ENCODE measurements around the gene TRAK1. TPM values are rescaled to one million over a fixed set of nuclear protein-coding genes. Genes with fewer than 3 reads are reported as not detected.

TRAK1 gene
- total RNA-seq, 2 experiments from 2014 or later = 23.7 to 25.9 TPM

- Mint-ChIP-seq H3K36me3 (ENCODE audit: low read depth) (no peaks in the 10 kb centered on the region), H3K9me3 (no peaks in the 10 kb centered on the region), H3K4me1 (peaks cover 16% of the 10 kb centered on the region), H3K27me3 (no peaks in the 10 kb centered on the region), H3K27ac (no peak overlapping the region), H3K4me3 (no peak overlapping the region)
- ChIA-PET POLR2A (interaction anchor here (1.4 kb wide), 1 partner anchor 13 kb away, joined by 3 read pairs; no protein-coding TSS in a partner anchor), CTCF (interaction anchor here (2.3 to 4.3 kb wide), 2 partner anchors 13 kb away, joined by 10 to 30 read pairs; no protein-coding TSS in a partner anchor)
- DNase-seq = no peak
Measured at GRCh38 chr3:42177801-42178150, 86.6 kb downstream of the TRAK1 start.

- Mint-ChIP-seq H3K27ac (no peak overlapping the region), H3K36me3 (ENCODE audit: low read depth) (no peaks in the 10 kb centered on the region), H3K4me3 (no peak overlapping the region), H3K9me3 (no peaks in the 10 kb centered on the region), H3K27me3 (no peaks in the 10 kb centered on the region), H3K4me1 (peaks cover 4% of the 10 kb centered on the region)
- no peak for DNase-seq
- POLR2A ChIA-PET = no interaction called here
- CTCF ChIA-PET = interaction anchor here (2.3 kb wide), 1 partner anchor 12 kb away, joined by 10 read pairs; no protein-coding TSS in a partner anchor
Measured at GRCh38 chr3:42179110-42179725, 88.1 kb downstream of the TRAK1 start.

DNA sequence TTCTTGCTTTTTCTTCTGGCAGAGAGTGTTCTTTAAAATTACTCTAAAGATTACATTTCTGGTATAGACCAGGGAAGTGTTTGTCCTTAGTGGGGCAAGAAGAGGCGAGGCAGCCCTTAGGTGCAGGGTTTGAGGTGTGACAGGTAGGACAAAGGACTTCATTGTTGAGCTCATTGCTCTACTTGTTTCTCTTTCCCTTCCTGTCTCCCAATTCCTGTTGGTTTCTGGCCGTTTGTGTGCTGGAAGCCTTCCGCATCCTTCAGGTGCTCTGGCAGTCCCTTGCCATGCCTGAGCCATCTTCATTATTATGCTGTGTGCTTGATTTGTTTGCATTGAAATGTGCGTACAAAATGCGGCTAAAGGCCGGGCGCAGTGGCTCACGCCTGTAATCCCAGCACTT is 89.7 kb downstream of the TRAK1 start:
- H3K4me1 Mint-ChIP-seq = peaks cover 4% of the 10 kb centered on the region
- POLR2A ChIA-PET = no interaction called here
- no peaks in the 10 kb centered on the region for H3K27me3 Mint-ChIP-seq
- H3K27ac Mint-ChIP-seq = no peak overlapping the region
- peaks cover 2% of the 10 kb centered on the region for H3K36me3 Mint-ChIP-seq (ENCODE audit: low read depth)
- CTCF ChIA-PET = interaction anchor here (1.5 kb wide), 1 partner anchor 10 kb away, joined by 7 read pairs; no protein-coding TSS in a partner anchor
- no peak overlapping the region for H3K4me3 Mint-ChIP-seq
- DNase-seq = no peak
- H3K9me3 Mint-ChIP-seq = no peaks in the 10 kb centered on the region

DNA sequence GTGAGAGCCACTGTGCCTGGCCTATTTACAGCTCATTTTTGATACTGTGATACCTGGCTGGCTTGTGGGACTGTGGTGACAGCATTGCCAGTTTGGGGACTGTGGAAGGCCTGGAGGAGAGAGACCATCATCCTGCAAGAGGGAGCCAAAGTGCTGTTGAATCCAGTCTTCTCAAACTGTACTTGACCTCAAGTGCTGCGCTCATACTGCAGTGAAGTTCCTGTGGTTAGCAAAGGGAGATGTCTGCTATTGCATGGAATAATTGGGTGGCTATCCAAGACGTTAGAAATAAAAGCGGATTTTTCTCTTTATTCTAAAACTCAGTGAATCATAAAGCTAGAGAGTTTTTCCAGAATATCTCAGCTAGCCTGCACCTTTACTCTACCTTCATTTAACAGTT is 91.4 kb downstream of the TRAK1 start:
- no peak overlapping the region for H3K27ac Mint-ChIP-seq
- peaks cover 2% of the 10 kb centered on the region for H3K36me3 Mint-ChIP-seq (ENCODE audit: low read depth)
- H3K9me3 Mint-ChIP-seq = no peaks in the 10 kb centered on the region
- H3K27me3 Mint-ChIP-seq = no peaks in the 10 kb centered on the region
- no peak for DNase-seq
- POLR2A ChIA-PET = no interaction called here
- peaks cover 4% of the 10 kb centered on the region for H3K4me1 Mint-ChIP-seq
- H3K4me3 Mint-ChIP-seq = no peak overlapping the region
- CTCF ChIA-PET = interaction anchor here (1.3 to 1.5 kb wide), 2 partner anchors 9 to 23 kb away, joined by 3 to 12 read pairs; no protein-coding TSS in a partner anchor

- no peaks in the 10 kb centered on the region for H3K9me3 Mint-ChIP-seq
- POLR2A ChIA-PET = no interaction called here
- H3K27me3 Mint-ChIP-seq = no peaks in the 10 kb centered on the region
- DNase-seq = no peak
- H3K4me3 Mint-ChIP-seq = no peak overlapping the region
- H3K36me3 Mint-ChIP-seq (ENCODE audit: low read depth) = peaks cover 2% of the 10 kb centered on the region
- H3K27ac Mint-ChIP-seq = no peak overlapping the region
- peaks cover 4% of the 10 kb centered on the region for H3K4me1 Mint-ChIP-seq
- CTCF ChIA-PET = no interaction called here
Measured at GRCh38 chr3:42183991-42184632, 93.0 kb downstream of the TRAK1 start.

DNA sequence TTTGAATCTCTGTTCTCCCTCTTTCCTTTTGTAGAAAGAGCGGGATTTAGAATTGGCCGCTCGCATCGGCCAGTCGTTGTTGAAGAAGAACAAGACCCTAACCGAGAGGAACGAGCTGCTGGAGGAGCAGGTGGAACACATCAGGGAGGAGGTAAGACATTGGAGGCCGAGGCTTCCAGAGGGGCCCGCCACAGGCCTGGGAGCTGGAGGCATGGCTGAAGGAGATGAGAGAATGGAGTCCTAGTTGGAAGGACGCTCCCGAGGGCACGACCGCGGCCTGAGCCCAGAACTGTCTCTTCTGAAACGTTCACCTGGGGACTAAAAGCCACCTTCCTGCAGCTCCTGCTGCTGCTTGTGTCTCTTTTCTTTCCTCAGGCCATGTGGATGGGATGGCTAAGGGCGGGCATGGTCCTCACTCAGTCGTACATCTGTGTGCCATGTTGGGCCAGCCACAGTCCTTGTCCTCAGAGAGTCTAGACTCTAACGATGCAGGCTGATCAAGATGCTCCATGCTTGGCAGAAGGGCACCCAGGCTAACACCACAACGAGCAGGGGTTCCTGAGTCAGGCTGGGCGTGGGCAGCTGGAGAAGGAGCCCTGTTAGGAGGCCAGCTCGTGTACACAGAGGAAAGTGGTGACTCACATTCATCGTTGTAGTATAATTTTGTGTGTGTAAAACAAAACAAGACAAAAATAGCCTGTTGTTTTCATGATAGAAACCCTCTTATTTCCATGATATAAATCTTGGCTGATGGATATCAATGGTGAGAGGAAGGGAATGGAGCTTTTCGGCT is 93.7 kb downstream of the TRAK1 start:
- DNase-seq = no peak
- Mint-ChIP-seq H3K27ac (no peak overlapping the region), H3K4me3 (no peak overlapping the region), H3K27me3 (no peaks in the 10 kb centered on the region), H3K9me3 (no peaks in the 10 kb centered on the region), H3K4me1 (no peaks in the 10 kb centered on the region), H3K36me3 (ENCODE audit: low read depth) (peaks cover 2% of the 10 kb centered on the region)
- POLR2A ChIA-PET = no interaction called here
- CTCF ChIA-PET = interaction anchor here (0.6 kb wide), 1 partner anchor 1661 kb away, joined by 4 read pairs; no protein-coding TSS in a partner anchor

DNA sequence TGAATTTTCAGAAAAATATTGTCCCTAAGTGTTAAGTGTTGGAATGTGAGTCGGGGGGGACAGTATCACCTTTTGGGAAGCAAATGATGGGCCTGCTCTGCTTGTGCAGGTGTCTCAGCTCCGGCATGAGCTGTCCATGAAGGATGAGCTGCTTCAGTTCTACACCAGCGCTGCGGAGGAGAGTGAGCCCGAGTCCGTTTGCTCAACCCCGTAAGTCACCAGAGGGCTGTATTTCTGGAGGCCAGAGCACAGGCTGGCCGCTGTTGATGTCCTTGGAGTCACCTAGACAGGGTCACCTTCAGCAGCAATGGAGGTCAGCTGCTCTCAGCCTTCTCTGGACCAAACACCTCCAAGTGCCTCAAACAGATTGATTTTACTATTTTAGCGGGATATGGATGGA is 96.8 kb downstream of the TRAK1 start:
- Mint-ChIP-seq H3K9me3 (no peaks in the 10 kb centered on the region), H3K27me3 (no peaks in the 10 kb centered on the region), H3K4me1 (peaks cover 19% of the 10 kb centered on the region), H3K36me3 (ENCODE audit: low read depth) (peaks cover 9% of the 10 kb centered on the region), H3K27ac (no peak overlapping the region), H3K4me3 (no peak overlapping the region)
- ChIA-PET CTCF (interaction anchor here (0.8 to 1.1 kb wide), 2 partner anchors 27 to 70 kb away, joined by 3 read pairs; no protein-coding TSS in a partner anchor), POLR2A (no interaction called here)
- no peak for DNase-seq

DNA sequence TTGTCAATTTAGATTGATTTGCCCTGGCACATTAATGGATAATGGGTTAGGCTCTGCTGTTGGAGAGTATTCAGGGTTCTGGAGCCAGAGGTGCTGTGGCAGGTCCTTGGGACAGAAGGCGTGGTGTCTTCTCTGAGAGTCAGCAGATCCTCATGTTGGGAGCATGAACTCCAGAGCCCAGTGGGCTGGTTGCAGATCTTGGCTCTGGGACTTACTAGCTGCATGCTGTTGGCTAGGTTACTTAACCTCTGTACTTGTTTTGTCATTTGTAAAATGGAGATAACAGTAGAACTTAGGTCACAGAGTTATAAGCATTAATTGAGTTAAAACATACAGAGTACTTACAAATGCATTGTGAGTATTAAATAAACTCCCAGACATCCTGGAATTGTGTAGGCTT is 97.2 kb downstream of the TRAK1 start:
- ChIA-PET POLR2A (no interaction called here), CTCF (interaction anchor here (3.8 kb wide), 1 partner anchor 69 kb away, joined by 43 read pairs; no protein-coding TSS in a partner anchor)
- Mint-ChIP-seq H3K4me3 (no peak overlapping the region), H3K27ac (no peak overlapping the region), H3K27me3 (no peaks in the 10 kb centered on the region), H3K9me3 (no peaks in the 10 kb centered on the region), H3K36me3 (ENCODE audit: low read depth) (peaks cover 9% of the 10 kb centered on the region), H3K4me1 (peaks cover 22% of the 10 kb centered on the region)
- DNase-seq = no peak

DNA sequence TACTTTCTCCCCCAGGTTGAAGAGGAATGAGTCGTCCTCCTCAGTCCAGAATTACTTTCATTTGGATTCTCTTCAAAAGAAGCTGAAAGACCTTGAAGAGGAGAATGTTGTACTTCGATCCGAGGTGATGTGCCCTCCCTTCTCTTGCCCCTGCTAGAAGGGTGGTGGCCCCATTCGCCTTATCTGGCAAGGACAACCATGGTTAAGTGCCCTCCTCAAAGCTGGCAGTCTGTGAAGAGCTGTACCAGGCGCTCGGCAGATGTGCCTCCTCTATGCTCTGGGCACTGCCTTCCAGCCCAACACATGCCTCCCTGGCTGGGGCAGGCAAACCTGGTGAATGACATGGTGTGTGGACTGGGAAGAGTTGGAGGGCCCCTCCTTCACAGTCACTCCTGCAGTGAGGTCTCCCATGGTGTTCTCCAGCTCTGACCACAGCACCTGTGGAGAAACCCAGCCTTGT is 97.9 kb downstream of the TRAK1 start:
- Mint-ChIP-seq H3K27me3 (no peaks in the 10 kb centered on the region), H3K4me1 (peaks cover 28% of the 10 kb centered on the region), H3K4me3 (no peak overlapping the region), H3K27ac (no peak overlapping the region), H3K9me3 (no peaks in the 10 kb centered on the region), H3K36me3 (ENCODE audit: low read depth) (peaks cover 12% of the 10 kb centered on the region)
- ChIA-PET POLR2A (interaction anchor here (0.6 kb wide), 1 partner anchor 1720 kb away, joined by 3 read pairs; no protein-coding TSS in a partner anchor), CTCF (interaction anchor here (1.0 to 3.8 kb wide), 4 partner anchors 10 to 70 kb away, joined by 4 to 43 read pairs (median 18); no protein-coding TSS in a partner anchor)
- no peak for DNase-seq

DNA sequence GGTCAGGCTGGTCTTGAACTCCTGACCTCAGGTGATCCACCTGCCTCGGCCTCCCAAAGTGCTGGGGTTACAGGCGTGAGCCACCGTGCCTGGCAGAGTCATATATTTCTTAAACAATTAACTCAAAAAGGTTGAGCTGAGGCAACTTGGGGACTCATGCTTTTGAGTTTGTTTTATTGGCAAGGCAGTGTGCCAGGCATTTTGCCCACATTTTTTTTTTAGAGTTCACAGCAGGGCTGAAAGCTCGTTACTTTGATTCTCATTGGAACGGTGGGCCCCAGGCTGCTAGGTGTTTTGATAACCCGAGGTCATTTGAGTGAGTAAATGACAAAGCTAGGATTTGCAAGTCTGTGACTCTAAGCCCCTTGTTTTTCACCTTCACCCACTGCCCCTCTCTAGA is 98.6 kb downstream of the TRAK1 start:
- Mint-ChIP-seq H3K9me3 (no peaks in the 10 kb centered on the region), H3K27ac (no peak overlapping the region), H3K36me3 (ENCODE audit: low read depth) (peaks cover 15% of the 10 kb centered on the region), H3K4me1 (peaks cover 30% of the 10 kb centered on the region), H3K27me3 (no peaks in the 10 kb centered on the region), H3K4me3 (no peak overlapping the region)
- CTCF ChIA-PET = interaction anchor here (0.5 to 3.8 kb wide), 8 partner anchors 9 to 70 kb away, joined by 4 to 43 read pairs (median 12); no protein-coding TSS in a partner anchor
- POLR2A ChIA-PET = no interaction called here
- DNase-seq = no peak

DNA sequence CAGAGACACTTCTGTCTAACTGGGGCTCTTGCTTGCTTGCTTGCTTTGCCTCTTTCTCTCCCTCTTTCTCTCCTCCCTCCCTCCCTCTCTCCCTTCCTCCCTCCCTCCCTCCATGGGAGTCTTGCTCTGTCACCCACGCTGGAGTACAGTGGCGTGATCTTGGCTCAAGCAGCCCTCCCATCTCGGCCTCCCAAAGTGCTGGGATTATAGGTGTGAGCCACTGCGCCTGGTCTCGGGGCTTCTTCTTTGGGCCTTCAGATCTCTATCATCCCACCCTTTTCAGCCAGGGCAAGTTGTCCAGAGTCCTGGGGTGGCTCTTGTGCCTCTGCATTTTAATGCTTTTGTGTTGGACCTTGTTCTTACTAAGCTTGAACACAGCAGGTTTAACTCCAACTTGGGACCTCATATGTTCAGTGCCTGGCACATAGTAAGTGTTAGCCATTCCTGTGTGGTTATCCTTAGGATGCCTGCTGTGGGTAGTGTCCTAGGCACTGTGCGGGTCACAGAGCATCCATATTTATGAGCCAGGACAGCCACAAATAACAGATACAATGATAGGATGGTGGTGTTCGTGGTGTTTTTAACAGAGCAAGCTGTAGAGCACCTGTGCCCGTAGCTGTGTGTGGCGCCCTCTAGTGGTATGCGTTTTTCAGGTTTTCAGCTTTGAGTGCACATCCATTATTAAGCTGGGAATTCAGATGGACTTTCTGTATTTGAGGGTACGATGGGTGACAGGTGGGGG is 99.7 kb downstream of the TRAK1 start:
- peak; percentile 71 for DNase-seq
- peaks cover 24% of the 10 kb centered on the region for H3K36me3 Mint-ChIP-seq (ENCODE audit: low read depth)
- H3K4me1 Mint-ChIP-seq = peaks cover 37% of the 10 kb centered on the region
- POLR2A ChIA-PET = interaction anchor here (0.6 to 0.7 kb wide), 2 partner anchors 13 to 71 kb away, joined by 3 read pairs; no protein-coding TSS in a partner anchor
- H3K27ac Mint-ChIP-seq = no peak overlapping the region
- H3K27me3 Mint-ChIP-seq = no peaks in the 10 kb centered on the region
- no peaks in the 10 kb centered on the region for H3K9me3 Mint-ChIP-seq
- CTCF ChIA-PET = interaction anchor here (0.7 to 3.8 kb wide), 36 partner anchors 8 to 577 kb away, joined by 3 to 43 read pairs (median 5); partner anchors contain the start of gene TRAK1
- H3K4me3 Mint-ChIP-seq = no peak overlapping the region

DNA sequence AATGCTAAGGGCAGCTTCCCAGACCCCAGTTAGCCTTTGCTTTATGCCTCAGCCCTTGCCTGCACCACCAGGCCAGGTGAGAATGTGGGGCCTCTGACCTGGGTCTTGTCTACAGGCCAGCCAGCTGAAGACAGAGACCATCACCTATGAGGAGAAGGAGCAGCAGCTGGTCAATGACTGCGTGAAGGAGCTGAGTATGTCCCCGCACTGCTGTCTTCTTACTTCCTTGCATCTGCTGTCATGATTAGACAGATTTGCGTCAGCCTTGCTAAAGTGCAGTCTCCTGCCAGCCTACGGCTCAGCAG is 100.2 kb downstream of the TRAK1 start:
- H3K4me3 Mint-ChIP-seq = no peak overlapping the region
- CTCF ChIA-PET = interaction anchor here (0.5 to 3.8 kb wide), 37 partner anchors 8 to 577 kb away, joined by 3 to 43 read pairs (median 5); partner anchors contain the start of gene TRAK1
- no peak for DNase-seq
- H3K4me1 Mint-ChIP-seq = peaks cover 40% of the 10 kb centered on the region
- H3K9me3 Mint-ChIP-seq = no peaks in the 10 kb centered on the region
- H3K36me3 Mint-ChIP-seq (ENCODE audit: low read depth) = peaks cover 27% of the 10 kb centered on the region
- H3K27ac Mint-ChIP-seq = no peak overlapping the region
- POLR2A ChIA-PET = interaction anchor here (0.6 to 0.7 kb wide), 2 partner anchors 14 to 72 kb away, joined by 3 read pairs; no protein-coding TSS in a partner anchor
- no peaks in the 10 kb centered on the region for H3K27me3 Mint-ChIP-seq
